Stimulated activated CD8-positive, alpha-beta memory T cell treated with anti-CD3 and anti-CD28 coated beads, Interleukin-4, amount 100 ng/mL, for 24 hours (primary cell): ENCODE results near the gene DAAM2.

Experiments
- DNase-seq: peaks from one replicate; pipeline ENCODE4 v3.0.0-alpha.2; 2020; ENCODE audit warnings: low read depth

DAAM2 gene

DNA sequence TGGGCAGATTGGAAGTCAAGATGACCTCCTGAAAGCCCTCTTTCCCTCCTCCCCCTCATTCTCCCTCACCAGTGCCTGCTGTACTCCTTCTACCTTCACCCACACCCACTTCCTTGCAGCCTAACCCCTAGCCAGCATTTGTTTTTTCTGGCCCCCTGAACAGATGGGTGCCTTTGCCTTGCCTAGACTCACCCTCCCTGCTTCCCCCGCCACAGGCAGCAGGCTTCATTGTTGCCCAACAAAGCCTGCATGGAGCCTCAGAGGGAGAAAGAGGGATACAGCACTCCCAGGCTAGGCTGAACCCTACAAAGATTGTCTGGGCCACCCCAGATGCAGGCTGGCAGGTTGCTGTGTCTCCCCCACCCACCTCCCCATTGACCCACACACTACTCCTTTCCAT is 139.4 kb downstream of the DAAM2 start:
- no peak for DNase-seq

DNA sequence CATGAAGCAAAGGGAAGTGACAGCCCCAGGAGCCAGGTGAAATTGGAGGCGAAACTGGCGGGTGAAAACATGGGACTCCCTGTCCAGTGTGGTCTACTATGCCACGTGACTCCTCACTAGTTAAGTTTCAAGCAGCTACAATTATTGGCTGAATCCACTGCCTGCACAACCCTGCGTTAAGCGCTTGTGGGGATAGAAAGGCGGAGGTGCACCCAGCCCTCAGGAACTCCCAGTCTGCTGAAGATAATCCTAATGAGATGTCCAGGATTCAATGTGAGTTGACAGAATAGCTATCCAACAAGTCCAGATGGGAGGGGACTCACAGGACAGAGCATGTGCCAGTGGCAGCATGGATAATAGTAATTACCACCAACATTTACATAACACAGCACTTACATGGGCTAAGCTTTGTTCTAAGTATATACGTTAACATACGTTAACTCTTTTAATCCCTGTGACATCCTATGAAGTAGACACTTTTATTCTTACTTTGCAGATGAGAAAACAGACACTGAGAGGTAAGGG is 140.3 kb downstream of the DAAM2 start:
- no peak for DNase-seq

DNA sequence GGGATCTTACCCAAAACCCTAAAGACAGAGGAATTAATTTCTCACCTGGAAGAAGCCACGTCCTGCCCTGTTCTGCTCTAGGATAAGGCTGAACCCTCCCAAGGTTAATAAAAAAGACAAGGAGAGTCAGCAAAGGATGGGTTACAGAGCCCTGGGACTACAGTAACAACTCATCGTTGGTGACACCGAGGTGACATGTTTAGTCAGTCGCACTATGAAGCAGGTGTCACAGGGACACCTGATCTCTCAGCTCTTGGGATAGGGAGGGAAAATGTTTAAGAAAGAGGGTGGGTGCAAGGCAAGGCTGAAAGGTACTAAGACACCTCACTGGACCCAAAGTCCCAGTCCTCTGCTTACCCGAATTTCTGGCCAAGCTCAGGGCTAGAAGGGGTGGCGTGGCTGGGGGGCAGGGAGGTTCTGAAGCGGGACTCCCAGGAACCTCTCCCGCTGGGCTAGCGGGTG is 141.5 kb downstream of the DAAM2 start:
- no peak for DNase-seq

DNA sequence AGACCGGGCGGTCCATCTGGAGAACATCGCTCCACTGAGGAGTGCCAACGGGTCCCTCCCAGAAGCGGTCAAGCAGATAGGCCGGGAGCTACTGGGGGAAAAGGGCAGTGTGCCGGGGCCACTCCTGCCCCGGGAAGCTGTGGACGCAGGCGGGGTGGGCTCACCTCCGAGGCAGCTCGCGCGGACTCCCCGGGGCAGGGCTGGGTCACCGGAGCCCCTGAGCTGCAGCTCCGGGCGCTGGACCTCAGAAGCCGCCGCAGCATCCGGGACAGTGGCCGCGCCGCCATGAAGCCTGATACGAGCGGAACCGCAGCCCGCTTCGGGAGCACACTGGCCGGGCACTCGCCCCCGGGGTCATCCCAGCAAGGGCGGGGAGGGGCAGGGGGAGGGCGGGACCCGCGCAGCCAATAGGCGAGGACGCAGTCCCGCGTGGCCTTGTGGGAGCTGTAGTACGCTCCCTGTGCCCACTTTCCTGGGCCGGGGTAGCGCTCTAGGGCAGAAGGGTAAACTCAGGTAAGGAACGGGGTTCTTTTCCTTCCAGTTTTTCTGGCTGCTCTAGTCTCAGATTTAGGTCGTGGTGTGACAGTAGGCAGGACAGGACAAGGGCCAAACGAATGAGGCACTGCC is 142.1 kb downstream of the DAAM2 start, which contains the start of gene MOCS1:
Gene MOCS1 (minus strand): TSS at position 332 of the 627 bp plus-strand sequence. CDS start 45 bp downstream, at position 287.
- DNase-seq, result peak; percentile 37

DNA sequence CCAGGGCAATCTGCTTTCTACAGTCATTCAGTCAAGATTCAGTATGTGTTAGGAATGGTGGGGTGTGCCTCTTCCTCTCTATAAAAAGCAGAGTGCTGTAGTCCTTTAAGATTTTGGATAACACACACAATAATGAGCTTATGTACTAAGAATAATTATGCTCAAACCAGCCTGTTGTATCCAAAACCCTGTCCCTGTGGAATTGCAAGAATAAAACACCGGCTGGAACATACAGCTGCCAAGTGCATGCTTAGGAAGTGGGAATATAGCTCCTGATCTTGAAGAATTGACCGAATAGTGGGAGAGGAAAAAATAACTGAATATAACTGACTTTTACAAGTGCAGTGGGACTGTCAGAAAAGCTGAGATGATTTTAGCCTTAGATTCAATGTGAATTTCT is 143.1 kb downstream of the DAAM2 start:
- DNase-seq, result no peak

DNA sequence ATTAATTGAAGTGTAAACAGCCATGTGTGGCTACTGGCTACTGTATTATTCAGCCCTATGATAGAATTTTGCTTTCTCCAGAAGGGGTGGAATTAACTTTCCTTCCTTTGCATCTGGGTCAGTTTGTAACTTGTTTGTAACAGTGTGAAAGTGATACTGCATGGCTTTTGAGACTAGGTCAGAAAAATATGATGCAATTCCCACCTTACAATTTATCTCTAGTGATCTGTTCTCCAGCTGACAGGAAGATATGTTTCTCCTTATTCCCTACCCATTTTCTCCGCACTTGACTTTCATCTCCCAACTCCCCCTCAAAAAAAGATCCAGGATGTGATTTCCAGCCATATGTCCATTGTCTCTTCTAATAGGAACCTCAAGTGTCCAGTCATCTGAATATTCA is 144.7 kb downstream of the DAAM2 start:
- no peak for DNase-seq

DNA sequence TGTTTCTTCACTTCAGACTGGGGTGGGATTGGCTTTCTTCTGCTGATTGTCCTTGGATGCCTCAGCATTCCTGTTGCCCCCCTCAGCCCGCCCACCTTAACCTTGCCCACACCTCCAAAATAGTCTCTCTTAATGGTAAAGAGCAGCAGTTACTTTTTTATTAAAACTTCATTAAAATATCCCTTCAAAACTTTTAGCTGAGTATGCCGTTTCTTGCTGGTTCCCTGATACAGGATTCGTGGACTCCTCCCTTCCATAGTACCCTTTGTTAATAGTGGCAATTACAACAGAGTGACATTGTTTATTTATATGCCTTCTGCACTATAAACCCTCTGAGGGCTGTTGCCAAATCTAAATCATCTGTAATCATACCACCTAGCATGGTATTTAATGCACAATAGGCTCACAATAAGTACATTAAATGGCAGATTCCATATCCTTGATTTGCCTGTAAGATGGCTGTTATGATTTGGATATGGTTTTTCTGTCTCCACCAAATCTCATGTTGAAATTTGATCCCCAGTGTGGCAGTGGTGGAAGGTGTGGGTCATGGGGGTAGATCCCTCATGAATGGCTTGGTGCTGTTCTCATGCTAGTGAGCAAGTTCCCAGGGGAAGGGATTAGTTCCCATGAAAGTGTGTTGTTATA is 145.6 kb downstream of the DAAM2 start:
- no peak for DNase-seq

DNA sequence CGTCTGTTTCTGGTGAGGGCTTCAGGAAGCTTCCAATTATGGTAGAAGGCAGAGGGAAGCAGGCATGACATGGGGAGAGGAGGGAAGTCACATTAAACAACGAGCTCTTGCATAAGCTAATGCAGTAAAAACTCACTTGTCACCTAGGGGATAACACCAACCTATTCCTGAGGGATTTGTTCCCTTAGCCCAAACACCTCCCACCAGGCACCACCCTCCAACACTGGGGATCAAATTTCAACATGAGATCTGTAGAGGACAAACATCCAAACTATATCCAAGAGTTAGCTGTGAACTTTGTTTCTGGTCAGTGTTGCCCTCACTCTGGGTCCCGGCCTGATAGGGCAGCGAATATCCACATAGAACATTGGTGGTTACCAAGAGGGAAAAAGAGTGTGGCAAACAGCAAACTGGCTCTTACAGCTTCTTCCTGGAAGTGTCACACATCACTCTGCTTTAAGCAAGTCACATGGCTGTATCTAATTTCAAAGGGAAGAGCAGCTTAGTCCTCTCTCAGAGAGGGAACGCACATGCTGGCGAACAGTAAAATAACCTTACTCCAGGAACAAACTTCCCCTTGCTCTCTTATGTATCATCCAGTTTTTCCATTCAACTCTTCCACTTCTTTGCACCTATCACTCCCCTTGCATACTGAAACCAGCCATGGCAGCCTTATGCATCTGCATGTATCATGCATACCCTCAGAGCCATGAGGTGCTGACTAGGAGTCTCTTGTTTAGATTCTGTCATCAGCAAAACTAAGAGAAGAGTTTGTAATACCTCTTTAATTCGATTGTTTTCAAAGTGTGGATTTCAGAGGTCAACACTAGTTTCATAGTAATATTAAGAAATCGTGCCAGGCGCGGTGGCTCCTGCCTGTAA is 146.8 kb downstream of the DAAM2 start:
- no peak for DNase-seq

DNA sequence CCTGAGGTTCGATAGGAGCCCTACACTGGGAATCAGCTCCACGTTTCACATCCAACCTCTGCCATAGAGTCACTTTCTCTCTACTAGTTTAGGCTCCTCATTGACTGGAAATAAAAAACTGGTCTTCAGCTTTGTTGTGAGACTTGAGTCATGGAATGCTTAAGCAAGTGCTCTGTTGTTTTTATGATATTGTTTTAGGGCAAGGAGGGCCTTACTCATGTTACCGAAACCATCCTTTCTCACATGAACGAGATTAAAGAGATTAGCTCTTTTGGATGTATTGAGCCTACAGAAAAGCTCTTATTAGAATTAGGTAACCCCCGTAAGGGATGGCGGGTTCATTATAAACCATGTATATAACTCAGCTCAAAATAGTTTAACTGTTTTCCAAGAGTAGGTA is 149.0 kb downstream of the DAAM2 start:
- DNase-seq, result no peak

DNA sequence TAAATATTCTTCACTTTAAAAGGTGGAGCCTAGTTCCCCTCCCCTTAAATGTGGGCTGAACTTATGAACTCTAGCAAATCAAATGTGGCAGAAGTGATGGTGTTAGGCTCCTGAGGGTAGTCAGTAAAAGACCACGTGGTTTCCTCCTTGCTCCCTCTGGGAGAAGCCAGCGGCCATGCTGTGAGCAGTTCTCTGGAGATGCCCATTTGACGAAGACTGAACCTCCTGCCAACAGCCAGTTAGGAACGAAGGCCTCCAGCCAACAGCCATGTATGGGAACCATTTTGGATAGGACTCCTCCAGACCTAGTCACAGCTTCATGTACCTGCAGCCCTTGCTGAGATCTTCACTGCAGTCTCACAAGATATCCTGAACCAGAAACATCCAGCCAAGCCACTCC is 149.6 kb downstream of the DAAM2 start:
- no peak for DNase-seq

DNA sequence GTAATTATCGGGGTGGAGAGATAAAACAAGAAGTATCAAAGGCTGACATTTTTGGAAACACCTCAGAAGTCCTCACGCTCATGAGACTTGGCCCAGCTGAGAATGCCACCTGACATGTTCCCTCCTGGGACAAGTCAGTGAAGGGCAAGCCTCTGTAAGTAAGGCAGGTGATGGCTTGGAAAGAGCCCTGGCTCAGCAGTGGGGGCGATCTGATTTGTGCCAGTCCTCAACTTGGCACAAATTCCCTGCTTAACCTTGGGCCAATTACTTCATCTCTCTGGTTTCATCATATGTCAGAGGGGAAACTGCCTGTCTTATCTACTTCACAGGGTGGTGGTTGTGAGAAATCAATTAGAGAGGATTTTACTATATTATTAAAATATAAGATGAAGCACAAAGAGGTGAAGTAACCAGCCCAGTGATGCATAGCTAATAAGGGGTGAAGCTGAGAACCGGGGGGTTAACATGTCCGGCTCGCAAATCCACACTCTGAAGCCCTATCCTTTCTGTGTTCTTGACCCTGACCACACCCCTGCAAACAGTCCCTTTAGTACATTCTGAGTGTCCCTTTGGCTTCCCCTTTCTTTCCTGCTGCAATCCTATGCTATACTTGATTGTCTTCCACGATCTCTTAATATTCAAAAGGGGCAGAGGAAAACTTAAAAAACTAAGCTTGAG is 150.9 kb downstream of the DAAM2 start:
- no peak for DNase-seq

DNA sequence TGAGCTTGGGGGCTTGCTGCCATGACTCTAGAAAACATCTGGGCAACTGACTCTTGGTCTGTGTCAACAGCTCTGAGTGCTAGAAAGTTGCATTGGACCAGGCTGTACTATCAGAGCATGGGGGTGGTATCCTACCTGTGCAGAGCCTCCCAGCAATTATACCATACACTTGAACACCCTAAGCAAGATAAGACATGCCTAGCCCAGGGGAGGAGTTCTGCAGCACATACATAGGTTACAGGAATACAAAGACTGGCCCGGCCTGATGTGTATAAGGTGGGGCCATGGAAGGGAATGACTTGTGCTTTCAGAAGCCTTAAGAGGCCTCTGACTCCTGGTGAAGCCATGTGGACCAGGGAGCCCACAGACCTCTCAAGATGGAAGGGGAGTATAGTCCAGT is 153.4 kb downstream of the DAAM2 start:
- no peak for DNase-seq

DNA sequence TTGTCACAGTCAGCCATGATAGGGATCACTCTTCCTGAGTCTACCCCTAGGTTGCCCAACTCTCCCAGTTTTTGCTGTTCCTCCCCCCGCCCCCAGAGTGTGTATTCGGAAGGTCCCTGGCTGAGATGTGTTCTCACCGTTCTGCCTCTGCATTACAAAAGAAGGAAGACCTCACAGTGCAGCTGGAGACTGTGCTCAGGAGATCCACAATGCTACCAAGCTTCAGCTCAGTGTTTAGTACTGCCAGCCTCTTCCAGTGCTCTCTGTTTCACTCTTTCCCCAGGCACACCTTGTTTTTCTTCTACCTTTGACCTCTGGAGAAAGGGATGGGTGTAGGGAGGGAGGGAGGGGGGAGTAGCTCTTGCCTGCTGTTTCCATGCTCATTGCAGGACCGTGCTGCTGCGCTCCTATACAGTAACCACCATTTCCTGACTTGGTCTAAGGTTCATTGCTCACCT is 155.5 kb downstream of the DAAM2 start:
- DNase-seq, result no peak

DNA sequence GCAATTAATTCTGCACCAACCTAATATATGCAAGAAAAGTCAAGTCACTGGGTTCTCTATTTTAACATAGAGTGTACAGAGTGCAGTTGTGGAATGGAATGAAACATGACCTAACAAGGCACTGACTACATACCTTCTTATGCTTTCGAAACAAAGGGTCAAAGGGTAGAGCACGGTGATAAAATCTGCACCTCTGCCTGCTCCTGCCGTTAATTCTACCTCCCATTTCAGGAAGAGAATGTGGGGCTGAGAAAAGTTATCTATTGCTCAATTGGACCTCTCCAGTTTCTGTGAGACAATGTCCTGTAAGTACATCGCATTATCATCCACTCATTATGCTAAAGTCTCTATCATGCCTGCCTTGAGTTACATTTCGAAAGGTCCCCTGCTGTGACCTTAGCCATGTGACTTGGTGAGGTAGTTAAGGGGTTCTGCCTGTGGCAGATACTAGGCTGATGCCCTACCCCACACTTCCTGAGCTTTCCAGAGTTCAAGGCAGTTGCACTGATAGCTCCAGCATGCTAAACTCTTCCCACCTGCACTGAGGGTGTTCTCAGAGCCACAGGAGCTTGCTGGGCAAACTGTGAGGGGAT is 156.1 kb downstream of the DAAM2 start:
- no peak for DNase-seq

DNA sequence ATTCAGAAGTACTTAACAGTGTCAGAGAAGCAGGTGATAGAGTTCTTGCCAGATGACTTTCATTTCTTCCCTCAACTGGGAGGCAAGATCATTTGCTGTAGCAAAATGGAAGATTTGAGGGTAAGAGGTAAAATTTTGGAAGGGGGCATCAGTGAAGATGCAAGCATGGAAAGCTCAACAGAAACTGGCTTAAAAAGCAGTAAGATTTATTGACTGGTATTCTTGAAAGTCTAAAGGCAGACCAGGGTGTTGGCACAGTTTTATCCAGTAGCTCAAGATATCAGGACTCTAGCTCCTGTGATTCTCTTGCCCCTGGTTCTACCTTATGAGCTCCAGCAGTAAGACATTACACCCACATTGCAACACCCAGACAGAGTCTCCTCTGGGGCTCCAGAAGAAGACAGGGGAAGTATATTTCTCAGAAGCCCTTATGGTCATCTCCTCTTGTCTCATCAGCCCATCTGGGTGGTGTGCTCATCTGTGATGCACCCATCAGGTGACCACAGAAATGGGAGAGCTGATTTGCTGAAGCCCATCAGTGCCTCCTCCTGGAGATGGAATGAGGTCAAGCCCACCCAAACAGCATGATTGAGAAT is 158.0 kb downstream of the DAAM2 start:
- no peak for DNase-seq

DNA sequence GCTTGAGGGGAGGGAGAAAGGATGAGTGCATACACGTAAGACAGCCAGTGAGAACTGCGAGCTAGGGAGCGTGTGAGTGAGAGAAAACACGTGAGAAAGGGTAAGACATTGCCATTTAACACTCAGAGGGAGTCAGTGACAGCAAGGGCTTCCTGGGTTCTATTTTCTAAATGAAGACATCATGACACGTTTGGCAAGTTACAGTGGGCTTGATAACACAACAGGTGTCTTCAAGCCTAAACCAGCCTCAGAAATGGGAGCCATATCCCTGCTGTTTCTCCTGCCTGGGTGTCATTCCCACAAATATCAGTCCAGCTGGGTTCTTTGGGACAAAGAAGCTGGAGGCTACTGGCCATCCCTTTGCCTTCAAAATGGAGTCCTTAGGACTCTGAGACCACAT is 159.0 kb downstream of the DAAM2 start:
- DNase-seq, result no peak

DNA sequence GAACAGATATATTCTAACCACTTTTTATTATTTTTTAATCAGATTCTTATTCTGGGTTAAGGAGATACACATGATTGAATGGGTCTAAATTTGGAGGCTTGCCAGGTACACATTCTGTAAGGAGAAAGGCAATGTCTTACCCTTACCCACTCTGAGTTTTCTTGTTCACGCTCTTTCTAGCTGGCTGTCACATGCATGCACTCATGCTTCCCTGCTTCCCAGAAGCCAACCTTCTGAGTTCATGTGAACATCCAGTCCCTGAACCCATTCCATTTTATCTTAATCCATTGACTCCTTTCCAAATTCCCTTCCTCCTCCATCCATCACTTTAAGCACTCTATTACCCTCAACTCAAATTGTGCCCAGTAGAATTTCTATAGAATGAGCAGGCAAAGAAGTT is 159.5 kb downstream of the DAAM2 start:
- no peak for DNase-seq

DNA sequence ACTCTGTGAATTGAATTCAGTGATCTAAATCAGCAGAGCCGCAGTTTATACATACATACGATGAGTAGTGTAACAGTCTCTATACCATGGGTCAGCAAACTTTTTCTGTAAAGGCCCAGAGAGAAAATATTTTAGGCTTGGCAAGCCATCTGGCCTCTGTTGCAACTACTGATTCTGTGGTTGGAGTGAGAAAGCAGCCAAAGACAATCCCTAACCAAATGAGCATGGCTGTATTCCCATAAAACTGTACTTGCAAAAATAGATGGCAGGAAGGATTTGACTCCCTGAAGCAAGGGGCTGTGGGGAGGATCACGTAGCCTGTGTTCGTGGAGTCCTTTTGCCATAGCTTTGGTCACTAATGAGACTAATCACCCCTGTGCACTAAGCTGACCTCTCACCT is 160.0 kb downstream of the DAAM2 start:
- no peak for DNase-seq

DNA sequence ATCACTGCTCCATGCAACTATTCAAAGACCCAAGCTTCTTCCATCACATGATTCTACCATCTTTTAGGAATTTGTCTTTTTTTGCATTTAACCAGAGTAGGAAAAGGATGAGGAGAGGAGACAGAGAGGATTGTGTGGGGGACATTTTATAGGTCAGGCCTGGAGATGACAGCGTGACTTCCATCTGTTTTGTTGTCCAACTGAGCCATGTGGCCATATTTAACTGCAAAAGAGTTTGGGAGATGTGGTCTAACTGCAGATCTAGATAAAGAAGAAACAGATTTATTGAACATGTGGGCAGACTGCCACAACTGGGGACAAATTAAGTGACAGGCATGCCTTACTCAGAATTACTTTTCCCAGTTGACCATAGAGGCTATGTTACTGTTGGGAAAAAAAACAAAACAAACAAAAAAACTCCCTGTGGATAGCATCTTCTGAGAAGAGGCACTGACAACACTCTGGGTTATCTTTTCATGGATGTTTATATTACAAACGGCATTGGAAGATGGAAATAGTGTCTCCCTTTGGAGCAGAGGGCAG is 161.0 kb downstream of the DAAM2 start:
- DNase-seq, result no peak
